ENCODE results near the gene CYP27B1.

DNA sequence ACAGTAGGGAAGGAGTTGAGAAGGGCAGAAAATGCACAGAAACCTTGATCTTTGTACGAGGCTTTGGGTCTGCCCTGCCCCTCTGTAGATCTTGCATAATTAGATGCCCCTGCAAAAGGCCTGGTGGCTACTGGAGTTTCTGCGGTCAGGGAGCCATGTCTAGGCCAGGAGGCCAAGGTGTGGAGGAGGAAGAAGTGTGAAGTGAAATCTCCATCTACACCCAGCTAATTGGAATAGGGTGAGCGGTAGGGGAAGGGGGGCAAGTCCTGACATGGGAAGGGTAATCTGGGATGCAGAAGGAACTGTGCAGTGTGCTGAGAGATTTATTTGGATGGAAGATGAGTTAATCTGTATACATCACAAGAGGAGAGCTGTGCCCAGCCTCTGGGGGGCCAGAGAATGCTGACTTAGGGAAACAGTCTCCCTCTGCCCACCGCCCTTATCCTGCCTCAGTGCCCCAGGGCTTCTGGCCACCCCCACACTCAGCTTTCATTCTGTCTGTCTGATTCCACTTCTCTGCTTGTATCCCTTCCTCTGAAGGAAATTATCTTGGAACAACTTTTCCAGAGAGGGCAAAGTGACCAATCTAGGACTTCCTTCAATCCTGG lies 5.4 kb downstream of the CYP27B1 start:
- TF ChIP-seq, protein P1, sequence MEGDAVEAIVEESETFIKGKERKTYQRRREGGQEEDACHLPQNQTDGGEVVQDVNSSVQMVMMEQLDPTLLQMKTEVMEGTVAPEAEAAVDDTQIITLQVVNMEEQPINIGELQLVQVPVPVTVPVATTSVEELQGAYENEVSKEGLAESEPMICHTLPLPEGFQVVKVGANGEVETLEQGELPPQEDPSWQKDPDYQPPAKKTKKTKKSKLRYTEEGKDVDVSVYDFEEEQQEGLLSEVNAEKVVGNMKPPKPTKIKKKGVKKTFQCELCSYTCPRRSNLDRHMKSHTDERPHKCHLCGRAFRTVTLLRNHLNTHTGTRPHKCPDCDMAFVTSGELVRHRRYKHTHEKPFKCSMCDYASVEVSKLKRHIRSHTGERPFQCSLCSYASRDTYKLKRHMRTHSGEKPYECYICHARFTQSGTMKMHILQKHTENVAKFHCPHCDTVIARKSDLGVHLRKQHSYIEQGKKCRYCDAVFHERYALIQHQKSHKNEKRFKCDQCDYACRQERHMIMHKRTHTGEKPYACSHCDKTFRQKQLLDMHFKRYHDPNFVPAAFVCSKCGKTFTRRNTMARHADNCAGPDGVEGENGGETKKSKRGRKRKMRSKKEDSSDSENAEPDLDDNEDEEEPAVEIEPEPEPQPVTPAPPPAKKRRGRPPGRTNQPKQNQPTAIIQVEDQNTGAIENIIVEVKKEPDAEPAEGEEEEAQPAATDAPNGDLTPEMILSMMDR (conservative IDR thresholded peaks at IDR 0.05 in 1 of 2, IDR thresholded peaks at IDR 0.05 in 1 of 2; ENCODE audit: extremely low read depth in 1 of 2, insufficient read depth in 1 of 2, low read depth in 1 of 2, low read length in 2 of 2), result no peak
- no peak for TF ChIP-seq EZH2 (IDR thresholded peaks at IDR 0.05; ENCODE audit: borderline replicate concordance, low read length)

All from mammary epithelial cell (primary cell).